AG09319 (cell line): ENCODE results near the gene ASB14.

Experiments
- DNase-seq: peaks from one replicate; pipeline ENCODE4 v3.0.0-alpha.2; 2010; ENCODE audit warnings: low read depth; ENCODE audit errors: extremely low read depth
- CTCF ChIP-seq: IDR thresholded peaks from 2 replicates; pipeline ENCODE4 v1.5.1; 2011; ENCODE audit warnings: low read depth, mild to moderate bottlenecking, inconsistent platforms, low read length, moderate library complexity

The ASB14 gene

DNA sequence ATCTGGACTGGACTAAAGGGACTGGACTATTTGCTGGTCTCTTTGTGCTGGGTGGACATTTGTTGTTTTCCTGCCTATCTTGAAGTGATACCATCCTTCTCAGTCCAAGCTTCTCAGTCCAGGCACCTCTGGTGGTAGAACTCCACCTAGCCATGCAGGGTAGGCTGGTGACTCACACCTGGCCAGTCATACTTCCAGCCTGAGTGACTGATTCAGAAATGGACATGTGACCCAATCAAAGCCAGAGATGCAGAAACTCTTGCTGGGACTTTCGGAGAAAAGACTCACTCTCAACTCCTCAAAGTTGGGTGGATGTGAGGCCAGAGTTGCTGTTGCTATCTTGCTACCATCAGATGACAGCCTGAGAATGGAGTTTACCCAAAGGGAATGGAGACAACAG lies 5.6 kb upstream of the ASB14 start:
- TF ChIP-seq CTCF = no peak
- DNase-seq = no peak

- TF ChIP-seq CTCF = no peak
- no peak for DNase-seq
These were observed 527 bp upstream of the ASB14 start for GRCh38 chr3:57292897-57293526.

GRCh38 chr3:57288403-57288802 lies 4.1 kb downstream of the ASB14 start:
- no peak for DNase-seq
- TF ChIP-seq CTCF = no peak

DNA sequence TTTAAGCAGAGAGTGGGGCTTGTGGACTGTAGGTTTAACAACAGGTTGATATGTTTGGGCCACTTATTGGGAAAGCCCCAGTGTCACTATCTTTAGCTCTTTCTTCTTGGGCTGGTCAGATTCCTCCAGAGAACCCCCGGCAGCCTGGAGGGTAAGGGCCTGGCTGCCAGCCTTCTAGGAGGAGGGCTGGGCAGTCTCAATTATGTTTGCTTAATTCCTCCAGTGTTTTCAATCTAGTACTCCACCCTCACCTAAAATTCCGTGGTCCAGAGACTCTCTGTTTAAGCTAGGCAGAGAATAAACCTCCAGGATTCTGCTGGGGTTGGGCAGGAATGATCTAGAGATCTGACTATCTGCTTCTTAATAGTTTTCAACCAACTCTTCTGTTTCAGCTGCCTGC lies 5.3 kb downstream of the ASB14 start:
- TF ChIP-seq CTCF = no peak
- DNase-seq = no peak

- no peak for TF ChIP-seq CTCF
- DNase-seq = no peak
These were observed 9.2 kb downstream of the ASB14 start for GRCh38 chr3:57283334-57283733.

DNA sequence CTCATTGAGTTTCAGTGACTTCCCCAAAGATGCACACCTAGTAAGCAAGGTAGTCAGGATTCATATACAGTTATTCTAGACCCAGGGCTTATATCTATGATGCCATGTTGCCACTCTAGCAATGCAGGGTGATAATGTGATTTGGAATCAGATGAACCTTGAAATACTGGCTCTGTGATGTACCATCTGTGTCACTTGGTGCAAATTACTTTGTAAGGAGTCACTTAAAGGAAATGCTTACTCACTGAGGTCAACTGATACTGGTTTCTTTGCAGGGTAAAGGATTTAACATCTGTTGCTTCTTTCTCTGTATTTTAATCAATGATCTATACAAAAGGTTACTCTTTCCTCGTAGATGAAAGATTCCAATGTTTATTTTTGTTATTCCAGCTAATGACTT lies 10.8 kb downstream of the ASB14 start:
- no peak for TF ChIP-seq CTCF
- no peak for DNase-seq

GRCh38 chr3:57279685-57280084 lies 12.8 kb downstream of the ASB14 start:
- TF ChIP-seq CTCF = no peak
- no peak for DNase-seq
